Measurements from ENCODE around the gene ZCCHC2. TPM values are rescaled to one million over a fixed set of nuclear protein-coding genes. Genes with fewer than 3 reads are reported as not detected.

Gene ZCCHC2
- total and polyA plus RNA-seq, 2 of the 13 experiments (the other 11 are each of a cell fraction or from before 2014, with no cell fraction given), result 62.5 to 76.1 TPM

DNA sequence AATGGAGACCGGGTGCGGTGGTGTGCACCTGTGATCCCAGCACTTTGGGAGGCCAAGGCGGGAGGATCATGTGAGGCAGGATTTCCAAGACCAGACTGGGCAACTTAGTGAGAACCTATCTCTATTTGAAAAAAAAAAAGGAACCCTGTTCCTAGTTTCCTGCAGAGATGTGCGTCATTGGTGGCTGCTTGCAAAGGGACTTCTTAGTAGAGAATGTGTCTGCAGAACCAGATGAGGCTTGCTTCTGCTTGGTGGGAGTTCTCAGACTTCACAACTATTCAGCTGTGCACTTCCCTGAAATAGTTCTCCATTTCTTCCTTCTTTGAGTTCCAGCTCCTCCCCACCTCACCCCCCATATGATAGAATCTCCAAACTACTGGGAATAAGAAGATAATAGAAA, 22.3 kb downstream of the ZCCHC2 start:
- peaks cover 24 to 88% of the 10 kb centered on the region in 2 experiments for H3K36me3 ChIP-seq (replicated peaks in 1 of 2; ENCODE audit: control insufficient read depth in 1 of 2, insufficient read depth in 2 of 2, low read length in 2 of 2)
- H3K4me1 ChIP-seq (ENCODE audit: insufficient read depth, low read length), result peaks cover under 1% of the 10 kb centered on the region
- no peak overlapping the region for H3K27ac ChIP-seq (ENCODE audit: extremely low read length, insufficient read depth, low read length)
- over 99% methylated on average over 4 of the region's 4 CpGs for WGBS (ENCODE audit: low lambda C conversion rate)
- no peak for FAIRE-seq
- no peak for ATAC-seq
- in situ Hi-C loops (cut with HindIII; ENCODE audit: extremely low pct_ligation_motif_present, low pct_unique_long_range_greater_than_20kb), result no loop called here
- POLR2A ChIA-PET, result no interaction called here
- no peak overlapping the region for H2AFZ ChIP-seq (ENCODE audit: low read length)
- BruUV-seq (replicated peaks), result TSS peak; percentile 1
- no peak overlapping the region for H3K4me3 ChIP-seq (replicated peaks in 1 of 3; ENCODE audit: insufficient read depth in 1 of 3, low read depth in 2 of 3, low read length in 3 of 3)
- peaks cover 45% of the 10 kb centered on the region for H3K79me2 ChIP-seq (ENCODE audit: insufficient read depth, low read length)
- H3K4me2 ChIP-seq (ENCODE audit: low read depth, low read length), result no peak overlapping the region
- no peak for DNase-seq (ENCODE audit: low spot score)
- H3K9ac ChIP-seq (ENCODE audit: insufficient read depth, low read depth, low read length), result no peak overlapping the region
- H3K9me3 ChIP-seq (ENCODE audit: low read length), result no peaks in the 10 kb centered on the region
- intact Hi-C loops (cut with micrococcal nuclease; ENCODE audit: unreplicated experiment), result no loop called here
- no peaks in the 10 kb centered on the region for H3K27me3 ChIP-seq (ENCODE audit: control insufficient read depth in 1 of 2, insufficient read depth in 2 of 2, low read length in 2 of 2)
- CTCF ChIA-PET (ENCODE audit: low intra/inter-chr PET ratio, low total read pairs), result no interaction called here
- H4K20me1 ChIP-seq (ENCODE audit: insufficient read depth, low read length), result no peaks in the 10 kb centered on the region
- no peak for TF ChIP-seq ZNF549 (CRISPR knock-in tag; IDR thresholded peaks at IDR 0.05)
- no peak for TF ChIP-seq ZSCAN12 (CRISPR knock-in tag; IDR thresholded peaks at IDR 0.05)
- TF ChIP-seq ZNF816 (CRISPR knock-in tag; IDR thresholded peaks at IDR 0.05; ENCODE audit: borderline replicate concordance), result no peak
- no peak for TF ChIP-seq TEAD2 (CRISPR knock-in tag; IDR thresholded peaks at IDR 0.05)
- TF ChIP-seq ZBTB7A (CRISPR knock-in tag; IDR thresholded peaks at IDR 0.05), result no peak
- no peak for TF ChIP-seq SMAD9 (CRISPR knock-in tag; IDR thresholded peaks at IDR 0.05)
- no peak for TF ChIP-seq ZNF264 (CRISPR knock-in tag; IDR thresholded peaks at IDR 0.05)
- TF ChIP-seq ZNF274 (CRISPR knock-in tag; IDR thresholded peaks at IDR 0.05), result no peak
- TF ChIP-seq CREM (IDR thresholded peaks at IDR 0.05), result no peak
- no peak for TF ChIP-seq CREM (CRISPR knock-in tag; IDR thresholded peaks at IDR 0.05)
- no peak for TF ChIP-seq NPAS2 (CRISPR knock-in tag; IDR thresholded peaks at IDR 0.05; ENCODE audit: borderline replicate concordance)
- no peak for TF ChIP-seq SMC3 (IDR thresholded peaks at IDR 0.05; ENCODE audit: low read length)
- TF ChIP-seq, protein P1, sequence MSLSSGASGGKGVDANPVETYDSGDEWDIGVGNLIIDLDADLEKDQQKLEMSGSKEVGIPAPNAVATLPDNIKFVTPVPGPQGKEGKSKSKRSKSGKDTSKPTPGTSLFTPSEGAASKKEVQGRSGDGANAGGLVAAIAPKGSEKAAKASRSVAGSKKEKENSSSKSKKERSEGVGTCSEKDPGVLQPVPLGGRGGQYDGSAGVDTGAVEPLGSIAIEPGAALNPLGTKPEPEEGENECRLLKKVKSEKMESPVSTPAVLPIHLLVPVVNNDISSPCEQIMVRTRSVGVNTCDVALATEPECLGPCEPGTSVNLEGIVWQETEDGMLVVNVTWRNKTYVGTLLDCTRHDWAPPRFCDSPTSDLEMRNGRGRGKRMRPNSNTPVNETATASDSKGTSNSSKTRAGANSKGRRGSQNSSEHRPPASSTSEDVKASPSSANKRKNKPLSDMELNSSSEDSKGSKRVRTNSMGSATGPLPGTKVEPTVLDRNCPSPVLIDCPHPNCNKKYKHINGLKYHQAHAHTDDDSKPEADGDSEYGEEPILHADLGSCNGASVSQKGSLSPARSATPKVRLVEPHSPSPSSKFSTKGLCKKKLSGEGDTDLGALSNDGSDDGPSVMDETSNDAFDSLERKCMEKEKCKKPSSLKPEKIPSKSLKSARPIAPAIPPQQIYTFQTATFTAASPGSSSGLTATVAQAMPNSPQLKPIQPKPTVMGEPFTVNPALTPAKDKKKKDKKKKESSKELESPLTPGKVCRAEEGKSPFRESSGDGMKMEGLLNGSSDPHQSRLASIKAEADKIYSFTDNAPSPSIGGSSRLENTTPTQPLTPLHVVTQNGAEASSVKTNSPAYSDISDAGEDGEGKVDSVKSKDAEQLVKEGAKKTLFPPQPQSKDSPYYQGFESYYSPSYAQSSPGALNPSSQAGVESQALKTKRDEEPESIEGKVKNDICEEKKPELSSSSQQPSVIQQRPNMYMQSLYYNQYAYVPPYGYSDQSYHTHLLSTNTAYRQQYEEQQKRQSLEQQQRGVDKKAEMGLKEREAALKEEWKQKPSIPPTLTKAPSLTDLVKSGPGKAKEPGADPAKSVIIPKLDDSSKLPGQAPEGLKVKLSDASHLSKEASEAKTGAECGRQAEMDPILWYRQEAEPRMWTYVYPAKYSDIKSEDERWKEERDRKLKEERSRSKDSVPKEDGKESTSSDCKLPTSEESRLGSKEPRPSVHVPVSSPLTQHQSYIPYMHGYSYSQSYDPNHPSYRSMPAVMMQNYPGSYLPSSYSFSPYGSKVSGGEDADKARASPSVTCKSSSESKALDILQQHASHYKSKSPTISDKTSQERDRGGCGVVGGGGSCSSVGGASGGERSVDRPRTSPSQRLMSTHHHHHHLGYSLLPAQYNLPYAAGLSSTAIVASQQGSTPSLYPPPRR (CRISPR knock-in tag; IDR thresholded peaks at IDR 0.05; ENCODE audit: borderline replicate concordance), result no peak
- TF ChIP-seq ZNF160 (CRISPR knock-in tag; IDR thresholded peaks at IDR 0.05), result no peak
- TF ChIP-seq, protein P2, sequence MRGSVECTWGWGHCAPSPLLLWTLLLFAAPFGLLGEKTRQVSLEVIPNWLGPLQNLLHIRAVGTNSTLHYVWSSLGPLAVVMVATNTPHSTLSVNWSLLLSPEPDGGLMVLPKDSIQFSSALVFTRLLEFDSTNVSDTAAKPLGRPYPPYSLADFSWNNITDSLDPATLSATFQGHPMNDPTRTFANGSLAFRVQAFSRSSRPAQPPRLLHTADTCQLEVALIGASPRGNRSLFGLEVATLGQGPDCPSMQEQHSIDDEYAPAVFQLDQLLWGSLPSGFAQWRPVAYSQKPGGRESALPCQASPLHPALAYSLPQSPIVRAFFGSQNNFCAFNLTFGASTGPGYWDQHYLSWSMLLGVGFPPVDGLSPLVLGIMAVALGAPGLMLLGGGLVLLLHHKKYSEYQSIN (CRISPR knock-in tag; IDR thresholded peaks at IDR 0.05; ENCODE audit: borderline replicate concordance), result no peak
- no peak for TF ChIP-seq RARA (CRISPR knock-in tag; IDR thresholded peaks at IDR 0.05)
- TF ChIP-seq, protein P3, sequence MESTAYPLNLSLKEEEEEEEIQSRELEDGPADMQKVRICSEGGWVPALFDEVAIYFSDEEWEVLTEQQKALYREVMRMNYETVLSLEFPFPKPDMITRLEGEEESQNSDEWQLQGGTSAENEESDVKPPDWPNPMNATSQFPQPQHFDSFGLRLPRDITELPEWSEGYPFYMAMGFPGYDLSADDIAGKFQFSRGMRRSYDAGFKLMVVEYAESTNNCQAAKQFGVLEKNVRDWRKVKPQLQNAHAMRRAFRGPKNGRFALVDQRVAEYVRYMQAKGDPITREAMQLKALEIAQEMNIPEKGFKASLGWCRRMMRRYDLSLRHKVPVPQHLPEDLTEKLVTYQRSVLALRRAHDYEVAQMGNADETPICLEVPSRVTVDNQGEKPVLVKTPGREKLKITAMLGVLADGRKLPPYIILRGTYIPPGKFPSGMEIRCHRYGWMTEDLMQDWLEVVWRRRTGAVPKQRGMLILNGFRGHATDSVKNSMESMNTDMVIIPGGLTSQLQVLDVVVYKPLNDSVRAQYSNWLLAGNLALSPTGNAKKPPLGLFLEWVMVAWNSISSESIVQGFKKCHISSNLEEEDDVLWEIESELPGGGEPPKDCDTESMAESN (CRISPR knock-in tag; conservative IDR thresholded peaks at IDR 0.05), result no peak
- TF ChIP-seq, protein P4, sequence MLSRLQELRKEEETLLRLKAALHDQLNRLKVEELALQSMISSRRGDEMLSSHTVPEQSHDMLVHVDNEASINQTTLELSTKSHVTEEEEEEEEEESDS (CRISPR knock-in tag; IDR thresholded peaks at IDR 0.05; ENCODE audit: borderline replicate concordance), result no peak
